SJCRH30 (cell line): ENCODE data around the gene HOXD4. TPM values are rescaled to one million over a fixed set of nuclear protein-coding genes. Genes with fewer than 3 reads are reported as not detected.

Experiments
- DNase-seq, 2 experiments: peaks; one replicate each; pipeline ENCODE4 v3.0.0-alpha.2; 2015 to 2020
- H3K27ac ChIP-seq: fragments of 250-450 bp; sonication (Bioruptor Pico); 2 replicates; pipeline ENCODE4 v1.5.1; 2020; ENCODE audit warnings: mild to moderate bottlenecking, moderate library complexity
- H3K27me3 ChIP-seq: fragments of 250-450 bp; sonication (Bioruptor Pico); 2 replicates; pipeline ENCODE4 v1.5.1; 2020; ENCODE audit warnings: mild to moderate bottlenecking, moderate library complexity
- H3K36me3 ChIP-seq: fragments of 250-450 bp; sonication (Bioruptor Pico); 2 replicates; pipeline ENCODE4 v1.5.1; 2020; ENCODE audit warnings: mild to moderate bottlenecking, moderate library complexity
- H3K4me1 ChIP-seq: fragments of 250-450 bp; sonication (Bioruptor Pico); 2 replicates; pipeline ENCODE4 v1.5.1; 2020; ENCODE audit warnings: mild to moderate bottlenecking, moderate library complexity
- H3K4me3 ChIP-seq: fragments of 250-450 bp; sonication (Bioruptor Pico); 2 replicates; pipeline ENCODE4 v1.5.1; 2020; ENCODE audit warnings: mild to moderate bottlenecking, moderate library complexity
- H3K9me3 ChIP-seq: fragments of 250-450 bp; sonication (Bioruptor Pico); replicated peaks from 2 replicates; pipeline ENCODE4 v1.5.1; 2020; ENCODE audit warnings: mild to moderate bottlenecking, moderate library complexity
- total RNA-seq: library from RNA; depleted of rRNA; stranded (reverse); fragments of >200 nt; shearing (Covaris generic); gene quantifications from 2 replicates; pipeline ENCODE4 v1.2.3, GENCODE V29; 2014

HOXD4 gene
- total RNA-seq, 1 experiment from 2014 or later = not detected

GRCh38 chr2:176172007-176172894 is 20.9 kb downstream of the HOXD4 start:
- Histone ChIP-seq H3K4me3 (no peak overlapping the region), H3K27me3 (no peaks in the 10 kb centered on the region), H3K36me3 (no peaks in the 10 kb centered on the region), H3K9me3 (no peaks in the 10 kb centered on the region), H3K4me1 (no peaks in the 10 kb centered on the region), H3K27ac (no peak overlapping the region)
- DNase-seq = no peak

GRCh38 chr2:176172895-176173566 is 21.7 kb downstream of the HOXD4 start:
- Histone ChIP-seq H3K27me3 (no peaks in the 10 kb centered on the region), H3K27ac (no peak overlapping the region), H3K4me3 (no peak overlapping the region)

DNA sequence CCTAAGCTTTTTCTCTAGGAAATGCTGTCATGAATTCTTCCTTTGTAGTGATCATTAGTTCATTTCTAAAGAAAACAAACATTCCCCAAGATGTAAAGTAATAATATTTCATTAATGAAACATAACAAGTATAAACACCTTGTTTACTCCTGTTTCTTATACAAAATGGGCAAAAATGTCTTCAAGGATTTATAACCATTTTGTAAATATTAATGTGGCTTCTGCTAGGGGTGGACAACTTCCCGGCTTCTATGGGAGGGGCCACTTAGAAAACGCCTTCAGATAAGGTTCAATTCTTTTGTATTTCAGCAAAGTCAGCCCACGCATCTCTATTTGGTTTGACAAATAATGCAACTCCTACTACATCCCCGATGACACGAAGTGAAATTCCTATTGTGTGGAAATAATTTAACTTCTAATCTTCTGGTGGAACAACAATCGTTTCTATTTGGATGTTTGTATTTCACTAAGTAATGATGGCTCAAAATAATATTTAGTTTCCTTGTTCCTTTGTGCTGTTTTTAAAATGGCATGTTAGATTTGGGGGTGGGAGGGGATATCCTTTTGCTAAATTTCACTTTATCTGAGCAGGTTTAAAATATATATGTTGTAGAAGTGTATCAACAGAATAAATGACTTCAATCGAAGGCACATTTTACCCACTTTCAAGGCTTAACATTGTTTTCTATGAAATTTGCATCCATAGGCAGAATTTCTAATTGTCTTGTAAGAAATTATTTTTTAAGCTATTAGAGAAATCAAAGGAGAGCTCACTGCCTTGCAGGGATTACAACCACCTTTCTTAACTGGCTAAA is 22.4 kb downstream of the HOXD4 start:
- Histone ChIP-seq H3K9me3 (no peaks in the 10 kb centered on the region), H3K36me3 (no peaks in the 10 kb centered on the region), H3K4me3 (no peak overlapping the region), H3K4me1 (no peaks in the 10 kb centered on the region), H3K27ac (no peak overlapping the region), H3K27me3 (no peaks in the 10 kb centered on the region)
- DNase-seq = no peak

More at GRCh38 chr2:176172895-176173566, 21.7 kb downstream of the HOXD4 start:
- no peak for DNase-seq
- H3K9me3 ChIP-seq = no peaks in the 10 kb centered on the region
- H3K4me1 ChIP-seq = no peaks in the 10 kb centered on the region
- H3K36me3 ChIP-seq = no peaks in the 10 kb centered on the region

- Histone ChIP-seq H3K4me3 (no peak overlapping the region), H3K27me3 (no peaks in the 10 kb centered on the region), H3K36me3 (no peaks in the 10 kb centered on the region), H3K27ac (no peak overlapping the region), H3K4me1 (no peaks in the 10 kb centered on the region), H3K9me3 (no peaks in the 10 kb centered on the region)
- peak in 1 of 2 experiments; percentile 44 for DNase-seq
Measured at GRCh38 chr2:176174382-176174823, 23.1 kb downstream of the HOXD4 start.

- no peaks in the 10 kb centered on the region for H3K27me3 ChIP-seq
- no peaks in the 10 kb centered on the region for H3K36me3 ChIP-seq
- H3K4me1 ChIP-seq = no peaks in the 10 kb centered on the region
- H3K27ac ChIP-seq = no peak overlapping the region
- no peaks in the 10 kb centered on the region for H3K9me3 ChIP-seq
- H3K4me3 ChIP-seq = no peak overlapping the region
- DNase-seq = no peak
Measured at GRCh38 chr2:176174824-176175708, 23.7 kb downstream of the HOXD4 start.

GRCh38 chr2:176175709-176176607 is 24.6 kb downstream of the HOXD4 start:
- no peak overlapping the region for H3K4me3 ChIP-seq
- H3K9me3 ChIP-seq = no peaks in the 10 kb centered on the region
- DNase-seq = no peak
- H3K27ac ChIP-seq = no peak overlapping the region
- H3K27me3 ChIP-seq = no peaks in the 10 kb centered on the region
- no peaks in the 10 kb centered on the region for H3K36me3 ChIP-seq
- H3K4me1 ChIP-seq = no peaks in the 10 kb centered on the region

DNA sequence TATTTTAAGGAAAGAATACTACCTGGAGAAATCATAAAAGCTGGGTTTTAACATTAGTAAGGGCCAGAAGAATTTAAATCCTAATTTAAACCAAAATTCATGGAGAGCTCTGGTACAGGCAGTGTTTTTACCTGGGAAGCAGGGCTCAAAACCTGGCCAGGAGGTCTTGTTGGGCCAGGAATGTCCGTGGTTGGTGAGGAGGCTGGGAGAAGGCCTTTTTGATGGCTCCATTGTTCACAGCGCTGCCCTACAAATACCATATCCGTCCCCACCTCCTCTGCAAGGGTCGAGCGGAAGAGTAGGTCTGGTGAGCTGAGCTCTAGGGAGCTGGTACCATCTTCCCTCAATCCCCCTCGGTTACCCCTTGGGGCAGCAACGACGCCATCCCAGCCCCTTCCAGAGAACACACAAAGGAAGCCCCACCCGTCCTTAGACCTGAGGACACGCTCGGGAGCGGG is 26.3 kb downstream of the HOXD4 start:
- no peaks in the 10 kb centered on the region for H3K27me3 ChIP-seq
- no peaks in the 10 kb centered on the region for H3K9me3 ChIP-seq
- H3K4me3 ChIP-seq = no peak overlapping the region
- H3K4me1 ChIP-seq = no peaks in the 10 kb centered on the region
- no peaks in the 10 kb centered on the region for H3K36me3 ChIP-seq
- H3K27ac ChIP-seq = no peak overlapping the region
- no peak for DNase-seq

DNA sequence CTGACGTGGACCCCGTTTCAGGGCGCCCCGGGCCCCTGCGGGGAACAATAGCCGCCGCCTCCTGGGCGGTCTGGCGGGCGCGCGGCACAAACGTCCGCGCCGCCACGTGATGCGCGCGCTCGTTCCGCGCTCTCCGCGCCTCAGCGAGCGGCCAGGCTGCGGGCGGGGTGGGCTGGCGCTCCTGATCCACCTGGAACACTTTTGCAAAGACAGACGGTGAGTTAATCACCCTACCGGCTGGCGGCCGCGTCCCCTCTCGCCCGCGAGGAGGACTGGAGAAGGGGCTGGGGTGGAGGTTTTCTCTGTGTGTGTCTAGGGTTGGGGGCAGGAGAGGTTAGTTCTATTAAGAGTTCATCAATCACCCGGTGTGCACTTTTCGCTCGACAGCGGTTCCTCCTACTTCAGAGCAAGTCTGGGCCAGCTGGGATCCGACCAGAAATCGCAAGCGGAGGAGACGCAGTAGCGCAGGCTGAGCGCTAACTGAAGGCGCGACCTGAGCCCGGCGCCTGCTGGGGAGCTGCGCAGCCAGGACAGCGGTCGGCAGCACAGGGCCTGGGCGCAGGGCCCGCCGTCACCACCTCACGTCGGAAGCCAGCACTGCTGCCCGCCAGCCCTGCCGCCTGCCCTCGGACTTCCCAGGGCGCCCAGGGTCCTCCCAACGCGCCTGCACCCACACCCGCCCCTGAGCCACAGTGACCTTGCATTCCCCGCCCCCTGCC is 26.8 kb downstream of the HOXD4 start:
- Histone ChIP-seq H3K4me3 (no peak overlapping the region), H3K9me3 (no peaks in the 10 kb centered on the region), H3K4me1 (no peaks in the 10 kb centered on the region), H3K27ac (no peak overlapping the region), H3K27me3 (no peaks in the 10 kb centered on the region), H3K36me3 (no peaks in the 10 kb centered on the region)
- no peak for DNase-seq

GRCh38 chr2:176178757-176179295 is 27.5 kb downstream of the HOXD4 start:
- Histone ChIP-seq H3K4me1 (no peaks in the 10 kb centered on the region), H3K27ac (no peak overlapping the region), H3K9me3 (no peaks in the 10 kb centered on the region), H3K27me3 (no peaks in the 10 kb centered on the region), H3K4me3 (no peak overlapping the region), H3K36me3 (no peaks in the 10 kb centered on the region)
- DNase-seq = no peak

DNA sequence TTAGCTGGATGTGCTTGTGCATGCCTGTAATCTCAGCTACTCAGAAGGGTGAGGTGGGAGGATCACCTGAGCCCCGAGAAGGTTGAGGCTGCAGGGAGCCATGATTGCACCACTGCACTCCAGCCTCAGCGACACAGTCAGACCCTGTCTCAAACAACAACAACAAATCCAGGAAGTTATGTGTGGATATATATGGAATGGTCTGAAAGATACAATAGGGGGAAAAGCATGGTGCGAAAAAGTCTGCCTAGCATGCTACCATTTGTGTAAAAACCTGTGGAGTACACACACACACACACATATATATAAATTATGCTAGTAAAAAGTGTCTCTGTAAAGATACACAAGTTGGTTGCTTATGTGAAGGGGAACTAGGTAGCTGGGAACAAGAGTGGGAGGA is 30.2 kb downstream of the HOXD4 start:
- no peaks in the 10 kb centered on the region for H3K4me1 ChIP-seq
- H3K27me3 ChIP-seq = no peaks in the 10 kb centered on the region
- no peaks in the 10 kb centered on the region for H3K9me3 ChIP-seq
- no peak for DNase-seq
- H3K27ac ChIP-seq = no peak overlapping the region
- H3K36me3 ChIP-seq = no peaks in the 10 kb centered on the region
- no peak overlapping the region for H3K4me3 ChIP-seq

DNA sequence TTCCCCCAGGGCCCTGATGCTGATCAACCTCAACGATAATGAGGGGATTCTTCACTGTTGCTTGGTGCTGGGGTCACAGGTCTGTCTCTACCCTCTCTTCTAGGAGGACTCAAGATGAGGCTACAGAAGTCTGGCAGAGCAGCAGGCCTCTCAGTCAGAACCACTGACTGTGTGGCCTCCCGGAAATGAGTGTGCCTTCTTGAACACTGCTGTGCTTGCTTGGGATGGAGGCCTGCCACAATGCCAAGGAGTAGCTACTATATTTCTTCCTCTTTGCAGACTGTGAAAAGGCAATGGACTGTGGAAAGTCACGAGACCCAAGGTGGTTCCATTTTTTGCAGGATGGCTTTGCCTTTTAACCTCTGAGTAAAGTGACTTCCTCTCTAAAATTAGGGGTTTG is 31.3 kb downstream of the HOXD4 start:
- Histone ChIP-seq H3K9me3 (no peaks in the 10 kb centered on the region), H3K36me3 (no peaks in the 10 kb centered on the region), H3K4me1 (no peaks in the 10 kb centered on the region), H3K27ac (no peak overlapping the region), H3K27me3 (no peaks in the 10 kb centered on the region), H3K4me3 (no peak overlapping the region)
- DNase-seq = no peak

GRCh38 chr2:176184749-176185148 is 33.4 kb downstream of the HOXD4 start:
- Histone ChIP-seq H3K9me3 (no peaks in the 10 kb centered on the region), H3K4me1 (no peaks in the 10 kb centered on the region), H3K27me3 (no peaks in the 10 kb centered on the region), H3K36me3 (no peaks in the 10 kb centered on the region), H3K4me3 (no peak overlapping the region), H3K27ac (no peak overlapping the region)
- no peak for DNase-seq
